ENCODE measurements around the gene EPHB6.

Gene EPHB6

GRCh38 chr7:142901426-142902259 lies 46.8 kb downstream of the EPHB6 start:
- no peak for DNase-seq

DNA sequence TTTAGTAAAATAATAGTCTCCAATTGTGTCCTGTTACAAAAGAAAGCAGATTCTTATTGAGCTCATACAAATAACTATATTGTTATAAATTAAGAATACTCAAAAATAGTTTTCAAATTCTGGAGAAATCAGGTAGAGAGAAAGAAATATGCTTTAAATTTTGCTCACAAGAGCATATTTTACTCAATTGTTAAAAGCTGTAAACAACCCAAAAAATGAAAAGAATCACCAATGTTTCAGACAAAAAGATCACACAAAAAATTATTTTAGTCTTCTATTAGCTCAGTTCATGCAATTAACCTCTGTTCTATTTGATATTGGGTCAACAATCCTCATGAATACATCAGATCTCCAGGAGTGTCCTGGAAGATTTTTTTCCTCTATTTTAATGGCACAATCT lies 49.3 kb downstream of the EPHB6 start:
- DNase-seq = no peak

DNA sequence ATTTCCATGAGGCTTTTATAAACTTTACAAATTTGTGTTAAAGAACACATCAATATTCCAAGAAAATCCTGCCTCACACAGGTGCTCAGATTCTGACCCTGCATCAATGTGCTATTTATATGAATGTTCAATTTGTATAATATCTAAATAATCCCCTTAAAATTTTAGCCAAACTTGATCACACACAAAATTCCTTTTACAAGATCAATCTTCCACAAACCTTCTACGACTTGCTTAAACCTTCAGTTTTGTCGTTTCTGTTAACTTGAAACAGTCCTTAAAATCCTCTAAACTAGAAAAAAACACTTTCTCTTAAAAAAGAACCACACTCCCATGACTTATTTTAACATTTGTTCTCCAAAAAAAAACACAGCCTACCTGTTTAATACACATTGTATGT lies 50.9 kb downstream of the EPHB6 start:
- DNase-seq = no peak

DNA sequence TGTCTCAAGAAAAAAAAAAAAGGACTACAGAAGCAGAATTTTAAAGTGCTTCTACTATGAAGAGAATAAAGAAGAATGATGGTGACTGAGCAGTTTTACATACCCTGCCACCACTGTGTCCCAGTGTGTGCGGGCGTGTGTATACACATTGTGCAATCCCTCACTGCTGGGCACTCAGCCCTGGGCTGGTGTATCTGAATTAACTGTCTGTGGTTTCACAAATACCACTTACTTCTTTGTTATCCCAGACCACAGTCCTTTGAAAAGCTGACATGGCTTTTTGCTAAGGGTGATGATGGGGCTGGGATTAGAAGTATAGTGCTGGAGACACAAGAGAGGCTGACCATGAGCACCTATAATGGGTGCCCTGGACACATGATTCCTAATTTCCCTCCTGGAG lies 51.8 kb downstream of the EPHB6 start:
- DNase-seq = no peak

DNA sequence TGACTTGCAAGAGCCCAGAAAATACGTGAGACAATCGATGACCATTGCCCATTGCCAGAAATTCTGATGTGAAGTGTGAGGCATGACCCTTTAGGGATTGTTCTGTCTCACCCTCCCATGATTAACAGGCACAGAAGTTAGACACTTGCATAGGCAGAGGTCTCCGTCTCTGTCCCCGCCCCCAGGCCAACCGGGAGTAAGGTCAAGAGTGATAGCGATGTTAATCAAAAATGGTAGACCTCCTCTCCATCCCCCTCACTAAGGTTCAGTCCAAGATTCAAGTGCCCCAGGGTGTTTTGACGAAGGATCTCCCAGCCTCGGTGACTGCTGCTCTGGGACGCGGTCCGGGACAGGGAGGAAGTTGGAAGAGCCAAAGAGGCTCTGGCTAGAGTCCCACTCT lies 53.4 kb downstream of the EPHB6 start:
- no peak for DNase-seq

DNA sequence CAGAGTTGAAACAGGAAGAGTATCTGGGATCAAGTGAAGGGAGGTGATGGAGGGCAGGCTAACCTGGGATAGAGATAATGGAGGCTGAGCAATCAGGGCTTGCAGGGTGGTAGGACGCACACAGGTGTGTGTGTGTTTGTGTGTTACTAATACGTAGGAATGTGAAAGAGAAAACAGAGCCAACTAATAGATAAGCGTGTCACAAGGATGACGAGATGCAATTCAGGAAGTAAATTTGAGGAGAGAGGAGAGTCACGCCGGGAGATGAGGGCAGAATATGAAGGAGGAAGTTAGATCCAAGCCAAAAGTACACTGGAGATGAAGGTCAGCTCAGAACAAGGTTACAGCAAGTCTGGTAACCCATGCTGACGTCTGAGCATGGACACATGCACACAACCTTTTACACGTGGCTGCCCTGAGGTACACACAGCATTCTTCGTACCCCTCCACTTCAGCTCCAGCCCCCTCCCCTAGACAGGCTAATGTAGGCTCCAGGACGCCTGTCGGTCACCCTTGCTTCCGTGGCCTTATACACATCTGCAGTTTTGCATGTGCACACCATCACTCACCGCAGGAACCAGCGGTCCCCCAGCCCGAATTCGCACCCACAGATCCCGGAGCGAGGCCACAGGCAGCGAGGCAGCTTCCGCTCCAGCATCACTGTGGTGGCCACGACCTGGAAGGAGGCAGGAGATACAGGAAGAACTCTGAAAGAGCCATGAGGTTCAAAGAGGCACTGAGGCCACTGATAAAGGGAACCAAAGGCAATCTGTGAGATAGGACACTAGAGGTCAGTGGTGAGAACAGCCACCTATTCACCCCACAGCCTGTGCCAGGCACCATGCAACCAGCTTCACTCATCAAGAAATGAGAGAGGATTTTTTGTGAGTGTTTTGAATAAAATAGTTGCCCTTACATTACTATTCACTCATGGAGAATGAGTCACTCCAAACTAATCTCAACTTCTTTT lies 54.3 kb downstream of the EPHB6 start:
- DNase-seq = no peak

- DNase-seq = no peak
Observed at GRCh38 chr7:142910031-142910433, 55.2 kb downstream of the EPHB6 start.

DNA sequence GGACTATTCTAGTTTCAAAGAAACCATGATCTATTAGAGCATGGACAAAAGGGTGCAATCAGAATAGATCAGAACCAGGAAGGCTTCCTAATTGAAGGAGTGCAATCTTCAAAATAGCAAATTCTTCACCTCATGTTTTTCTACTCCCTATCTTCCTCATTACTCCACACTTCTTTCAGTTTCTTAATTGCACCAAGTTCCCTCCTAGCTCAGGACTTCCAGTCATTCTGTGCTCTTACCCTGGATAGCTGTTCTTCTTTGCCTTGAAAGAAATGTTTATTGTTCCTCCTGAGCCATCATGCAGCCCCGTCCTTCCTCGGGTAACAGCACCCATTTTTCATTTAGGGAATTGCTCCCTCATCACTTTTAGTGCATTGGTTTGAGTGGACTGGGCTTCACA lies 55.6 kb downstream of the EPHB6 start:
- no peak for DNase-seq

- DNase-seq = no peak
Observed at GRCh38 chr7:142913051-142913450, 58.2 kb downstream of the EPHB6 start.

- DNase-seq = no peak
Observed at GRCh38 chr7:142913566-142913965, 58.7 kb downstream of the EPHB6 start.

DNA sequence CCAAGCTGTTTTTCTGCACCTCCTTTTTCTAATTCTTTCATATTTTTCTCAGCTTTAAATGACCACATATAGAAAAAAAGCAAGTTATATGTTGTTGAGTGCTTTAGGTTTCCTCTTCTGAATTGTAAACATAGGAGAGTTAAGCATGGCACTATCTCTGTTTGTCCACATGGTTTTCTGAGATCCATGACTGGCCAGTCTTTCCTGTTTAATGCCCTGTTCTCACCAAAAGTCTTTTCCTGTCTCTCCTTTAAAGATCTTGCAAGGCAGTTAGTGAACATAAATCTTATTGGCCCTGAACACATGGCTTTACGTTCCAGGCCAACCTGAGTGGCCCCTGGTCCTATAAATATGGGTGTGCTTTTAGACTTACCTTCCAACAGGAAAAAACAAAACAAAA lies 59.2 kb downstream of the EPHB6 start:
- DNase-seq = no peak

GRCh38 chr7:142915315-142915714 lies 60.4 kb downstream of the EPHB6 start:
- DNase-seq = no peak

DNA sequence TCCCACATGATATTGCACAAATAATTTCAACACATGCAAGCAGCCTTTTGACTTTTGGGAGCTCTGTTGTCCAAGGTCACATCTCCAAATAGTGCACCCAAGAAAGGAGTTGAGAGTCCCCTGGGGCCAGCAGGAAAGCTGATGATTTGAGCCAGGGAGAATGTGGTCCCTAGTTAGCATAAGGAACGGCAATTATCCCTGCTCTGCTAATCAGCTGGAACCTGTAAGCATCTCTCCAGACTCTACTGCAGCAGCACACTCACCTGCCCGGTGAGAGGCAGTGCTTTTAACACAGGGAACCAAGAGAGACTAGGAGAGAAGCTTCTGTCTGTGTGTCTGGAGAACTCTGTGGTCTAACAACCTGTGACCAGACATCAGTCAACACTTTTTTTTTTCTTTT lies 61.6 kb downstream of the EPHB6 start:
- DNase-seq = no peak

DNA sequence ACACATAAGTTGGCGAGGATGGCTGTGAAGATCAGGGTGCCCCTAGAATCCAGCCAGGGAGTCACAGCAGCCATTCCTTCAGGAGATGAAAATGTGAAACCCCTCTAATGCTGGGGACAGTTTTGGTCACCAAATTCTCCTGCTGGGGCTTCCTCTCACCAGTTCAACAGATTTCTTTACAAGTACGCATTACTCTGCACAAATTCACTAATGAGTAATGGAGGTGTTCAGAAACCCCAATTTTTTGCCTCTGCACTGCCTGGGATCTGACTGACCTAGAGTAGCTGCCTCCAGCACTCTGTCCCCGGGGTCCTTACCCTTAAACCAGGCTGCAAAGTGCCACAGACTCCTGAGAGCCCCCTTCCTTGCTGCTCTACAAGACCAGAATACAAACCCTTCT lies 62.6 kb downstream of the EPHB6 start:
- DNase-seq = no peak

- no peak for DNase-seq
Observed at GRCh38 chr7:142918901-142919300, 64.0 kb downstream of the EPHB6 start.

- no peak for DNase-seq
Observed at GRCh38 chr7:142919656-142920055, 64.8 kb downstream of the EPHB6 start.
